ENCODE results near the gene GIGYF1.
"Not testable (repeated sequence)": the region's sequence is repeated elsewhere in the genome, so short reads cannot be mapped to it uniquely, and the experiment has no call there.

GIGYF1 gene

DNA sequence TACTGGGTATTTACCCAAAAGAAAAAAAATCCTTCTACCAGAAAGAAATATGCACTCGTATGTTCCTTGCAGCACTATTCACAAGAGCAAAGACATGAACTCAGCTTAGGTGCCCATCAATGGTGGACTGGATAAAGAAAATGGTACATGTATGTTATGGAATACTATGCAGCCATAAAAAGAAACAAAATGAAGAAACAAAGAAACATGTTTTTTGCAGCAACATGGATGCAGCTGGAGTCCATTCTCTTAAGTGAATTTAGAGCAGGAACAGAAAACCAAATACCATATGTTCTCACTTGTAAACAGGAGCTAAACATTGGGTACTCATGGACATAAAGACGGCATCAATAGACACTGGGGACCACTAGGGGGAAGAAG lies 26.0 kb downstream of the GIGYF1 start:
- no peak for DNase-seq (ENCODE audit: low spot score)
- ChIA-PET POLR2A (ENCODE audit: low non-redundant PET) (no interaction called here), CTCF (interaction anchor here (0.6 kb wide), 1 partner anchor 15 kb away, joined by 4 read pairs; no protein-coding TSS in a partner anchor)
- TF ChIP-seq, protein P1, sequence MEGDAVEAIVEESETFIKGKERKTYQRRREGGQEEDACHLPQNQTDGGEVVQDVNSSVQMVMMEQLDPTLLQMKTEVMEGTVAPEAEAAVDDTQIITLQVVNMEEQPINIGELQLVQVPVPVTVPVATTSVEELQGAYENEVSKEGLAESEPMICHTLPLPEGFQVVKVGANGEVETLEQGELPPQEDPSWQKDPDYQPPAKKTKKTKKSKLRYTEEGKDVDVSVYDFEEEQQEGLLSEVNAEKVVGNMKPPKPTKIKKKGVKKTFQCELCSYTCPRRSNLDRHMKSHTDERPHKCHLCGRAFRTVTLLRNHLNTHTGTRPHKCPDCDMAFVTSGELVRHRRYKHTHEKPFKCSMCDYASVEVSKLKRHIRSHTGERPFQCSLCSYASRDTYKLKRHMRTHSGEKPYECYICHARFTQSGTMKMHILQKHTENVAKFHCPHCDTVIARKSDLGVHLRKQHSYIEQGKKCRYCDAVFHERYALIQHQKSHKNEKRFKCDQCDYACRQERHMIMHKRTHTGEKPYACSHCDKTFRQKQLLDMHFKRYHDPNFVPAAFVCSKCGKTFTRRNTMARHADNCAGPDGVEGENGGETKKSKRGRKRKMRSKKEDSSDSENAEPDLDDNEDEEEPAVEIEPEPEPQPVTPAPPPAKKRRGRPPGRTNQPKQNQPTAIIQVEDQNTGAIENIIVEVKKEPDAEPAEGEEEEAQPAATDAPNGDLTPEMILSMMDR (conservative IDR thresholded peaks at IDR 0.05; ENCODE audit: low read depth): no peak
- no peak overlapping the region for H3K27ac ChIP-seq

DNA sequence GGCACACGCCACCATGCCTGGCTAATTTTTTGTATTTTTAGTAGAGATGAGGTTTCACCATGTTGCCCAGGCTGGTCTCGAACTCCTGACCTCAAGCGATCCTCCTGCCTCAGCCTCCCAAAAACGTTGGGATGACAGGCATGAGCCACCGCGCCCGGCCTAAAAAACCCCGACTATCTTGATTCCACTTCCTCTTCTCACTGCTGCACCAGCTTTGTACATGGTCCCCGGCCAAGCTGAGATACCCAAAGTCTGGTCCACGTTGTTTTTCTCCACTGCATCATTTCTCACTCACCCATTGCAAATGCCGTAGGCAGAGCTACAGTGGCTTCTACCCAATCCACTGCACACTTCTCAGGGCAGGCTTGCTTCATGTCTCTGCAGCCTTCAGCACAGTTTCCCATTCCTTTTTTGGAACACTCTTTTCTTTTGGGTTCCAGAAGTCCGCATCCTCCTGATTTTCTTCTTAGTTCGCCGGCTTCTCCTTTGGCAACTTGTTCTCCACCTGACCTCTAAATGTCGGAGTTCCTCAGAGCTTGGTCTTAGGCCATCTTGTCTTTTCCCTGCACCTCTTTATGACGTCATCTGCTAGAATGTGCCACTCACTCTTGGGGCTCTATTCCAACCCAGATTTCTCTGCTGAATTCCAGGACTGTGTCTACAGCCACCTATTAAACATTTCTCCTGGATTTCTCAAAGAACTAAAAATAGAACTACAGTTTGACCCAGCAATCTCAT lies 26.6 kb downstream of the GIGYF1 start:
- TF ChIP-seq, protein P1 (conservative IDR thresholded peaks at IDR 0.05; ENCODE audit: low read depth): no peak
- no peak for DNase-seq (ENCODE audit: low spot score)
- H3K27ac ChIP-seq: no peak overlapping the region
- ChIA-PET CTCF (no interaction called here), POLR2A (ENCODE audit: low non-redundant PET) (no interaction called here)

DNA sequence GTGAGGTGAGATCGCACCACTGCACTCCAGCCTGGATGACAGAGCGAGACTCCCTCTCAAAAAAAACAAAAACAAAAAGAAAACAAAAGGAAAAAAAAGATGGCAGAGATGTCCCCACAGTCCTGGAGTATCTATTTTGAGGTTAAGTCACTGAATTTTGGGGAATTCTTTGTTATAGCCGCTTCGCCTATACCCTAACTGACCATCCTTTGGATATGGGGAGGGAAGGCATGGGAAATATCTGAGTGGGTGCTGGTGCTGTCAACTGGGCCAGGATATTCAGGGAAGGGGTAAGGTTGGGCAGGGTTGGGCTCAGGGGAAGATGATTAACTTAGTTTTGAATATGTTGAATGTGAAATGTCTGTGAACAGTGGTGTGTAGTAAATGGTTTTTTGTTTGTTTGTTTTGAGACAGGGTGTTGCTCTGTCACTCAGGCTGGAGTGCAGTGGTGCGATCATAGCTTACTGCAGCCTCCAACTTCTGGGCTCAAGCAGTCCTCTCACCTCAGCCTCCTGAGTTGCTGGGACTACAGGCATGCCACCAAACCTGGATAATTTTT lies 28.8 kb downstream of the GIGYF1 start:
- TF ChIP-seq, protein P1 (conservative IDR thresholded peaks at IDR 0.05; ENCODE audit: low read depth): no peak
- ChIA-PET CTCF (no interaction called here), POLR2A (ENCODE audit: low non-redundant PET) (no interaction called here)
- H3K27ac ChIP-seq: no peak overlapping the region
- no peak for DNase-seq (ENCODE audit: low spot score)

DNA sequence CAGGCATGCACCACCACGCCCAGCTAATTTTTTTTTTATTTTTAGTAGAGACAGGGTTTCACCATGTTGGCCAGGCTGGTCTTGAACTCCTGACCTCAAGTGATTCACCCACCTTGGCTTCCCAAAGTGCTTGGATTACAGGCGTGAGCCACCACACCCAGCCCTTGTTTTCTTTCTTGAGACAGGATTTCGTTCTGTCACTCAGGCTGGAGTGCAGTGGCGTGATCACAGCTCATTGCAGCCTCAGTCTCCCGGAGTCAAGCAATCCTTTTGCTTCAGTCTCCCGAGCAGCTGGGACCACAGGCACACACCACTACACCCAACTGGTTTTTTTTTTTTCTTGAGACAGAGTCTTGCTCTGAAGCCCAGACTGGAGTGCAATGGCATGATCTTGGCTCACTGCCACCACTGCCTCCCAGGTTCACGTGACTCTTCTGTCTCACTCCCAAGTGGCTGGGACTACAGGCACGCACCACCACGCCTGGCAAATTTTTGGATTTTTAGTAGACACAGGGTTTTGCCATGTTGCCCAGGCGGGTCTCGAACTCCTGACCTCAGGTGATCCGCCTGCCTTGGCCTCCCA lies 31.8 kb downstream of the GIGYF1 start:
- CTCF ChIA-PET: interaction anchor here (0.6 to 1.3 kb wide), 3 partner anchors 14 to 164 kb away, joined by 3 to 6 read pairs (median 4); no protein-coding TSS in a partner anchor
- H3K27ac ChIP-seq; DNase-seq (ENCODE audit: low spot score); POLR2A ChIA-PET (ENCODE audit: low non-redundant PET): not testable (repeated sequence)

DNA sequence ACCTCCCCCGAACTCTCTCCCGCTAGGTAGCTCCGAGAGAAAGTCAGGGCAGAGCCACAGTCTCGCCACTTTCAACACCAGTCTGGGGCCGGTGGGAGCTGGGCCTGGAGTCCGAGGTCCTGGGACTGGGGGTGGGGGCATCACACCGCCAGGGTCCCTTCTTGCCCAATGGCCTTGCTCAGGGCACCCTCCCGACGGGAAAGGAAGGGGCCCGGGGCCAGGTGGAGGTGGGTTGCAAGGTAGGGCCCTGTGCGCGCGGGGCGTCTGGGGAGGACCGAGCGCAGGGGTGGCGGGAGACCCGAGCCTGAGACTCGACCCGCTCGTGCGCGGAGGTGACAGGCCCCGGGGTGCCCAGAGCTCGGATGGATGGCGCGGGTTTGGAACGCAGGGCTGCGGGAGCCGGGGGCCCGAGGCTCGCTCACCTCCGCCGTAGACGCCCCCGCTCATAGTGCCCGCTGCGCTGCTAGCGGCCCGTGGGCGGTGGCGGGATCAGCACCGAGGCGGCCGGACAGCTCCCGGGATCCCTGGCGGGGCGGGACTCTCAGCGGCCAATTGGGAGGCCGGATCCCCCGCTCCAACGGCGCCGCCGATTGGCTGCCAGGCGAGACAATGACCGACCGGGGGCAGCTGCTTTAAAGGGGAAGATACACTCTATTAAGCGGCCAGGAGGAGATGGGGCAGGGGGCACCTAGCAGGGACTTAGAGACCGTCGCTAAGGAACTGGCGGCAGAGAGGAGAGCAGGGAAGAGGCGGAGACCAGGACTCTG lies 38.0 kb downstream of the GIGYF1 start, which contains the start of gene ACTL6B:
TSS of gene ACTL6B (minus strand) at position 541 of the 767 bp plus-strand sequence. CDS start at position 447, 94 bp downstream.
- no peak within 1 kb of the TSS for H3K27ac ChIP-seq
- ChIA-PET CTCF (interaction anchor here (0.6 to 0.9 kb wide), 3 partner anchors 11 to 242 kb away, joined by 3 to 4 read pairs (median 3); no protein-coding TSS in a partner anchor), POLR2A (ENCODE audit: low non-redundant PET) (no interaction called here)
- TF ChIP-seq, protein P1 (conservative IDR thresholded peaks at IDR 0.05; ENCODE audit: low read depth): no peak
- DNase-seq (ENCODE audit: low spot score): peak; percentile 73

DNA sequence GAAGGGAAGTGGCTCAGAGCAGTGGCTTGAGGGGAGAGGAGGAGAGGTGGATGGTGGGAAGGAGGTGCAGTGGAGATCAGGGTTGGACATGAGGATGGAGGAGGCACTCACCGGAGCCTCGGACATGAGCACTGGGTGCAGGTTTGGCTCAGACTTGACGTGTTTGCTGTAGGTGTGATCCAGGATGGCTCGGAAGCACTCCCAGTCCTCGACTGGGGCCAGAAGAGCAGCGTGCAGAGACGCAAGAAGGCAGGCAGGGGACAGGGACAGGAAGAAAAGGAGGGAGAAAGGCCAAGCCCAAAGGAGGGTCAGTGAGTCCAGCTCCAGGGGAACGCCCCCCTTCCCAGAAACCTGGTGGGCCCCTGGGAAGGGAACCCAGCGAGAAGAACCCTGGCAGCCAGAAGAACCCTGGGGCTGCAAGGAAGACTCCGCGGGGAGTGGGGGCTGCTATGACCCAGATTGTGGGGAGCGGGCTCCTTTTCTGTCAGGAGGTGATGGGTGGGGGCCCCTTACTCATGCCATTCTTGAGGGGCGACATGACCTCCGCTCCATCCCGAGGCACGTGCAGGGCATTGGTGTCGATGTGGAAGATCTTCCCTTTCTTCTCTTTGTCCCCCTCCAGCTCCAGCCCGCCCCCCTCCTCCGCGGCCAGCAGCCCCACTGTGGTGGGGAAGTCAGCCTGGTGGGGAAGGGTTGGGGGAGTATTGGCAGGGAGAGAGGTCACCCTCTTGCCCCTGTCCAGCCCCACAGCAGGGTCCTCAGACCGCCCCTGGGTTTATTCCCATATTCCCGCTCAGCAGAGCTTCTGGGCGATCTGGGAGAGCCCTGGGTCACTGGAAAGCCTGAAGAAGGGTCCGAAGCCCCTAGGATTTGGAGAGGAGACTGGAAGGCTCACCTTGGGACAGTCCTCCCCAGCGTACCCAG lies 38.9 kb downstream of the GIGYF1 start:
- ChIA-PET CTCF (interaction anchor here (0.6 to 0.9 kb wide), 3 partner anchors 10 to 241 kb away, joined by 3 to 7 read pairs (median 3); no protein-coding TSS in a partner anchor), POLR2A (ENCODE audit: low non-redundant PET) (no interaction called here)
- no peak overlapping the region for H3K27ac ChIP-seq
- no peak for DNase-seq (ENCODE audit: low spot score)
- TF ChIP-seq, protein P1 (conservative IDR thresholded peaks at IDR 0.05; ENCODE audit: low read depth): no peak

Data from RWPE1 (cell line).